Thyroid gland (tissue), 4 donors: ENCODE data around the gene CIROP.

Experiments
- POLR2A ChIP-seq, 2 donors: fragments of 450-650 bp; IDR thresholded peaks; one replicate each; pipeline ENCODE4 v1.6.1; 2017; ENCODE audit warnings: antibody characterized with exemption in 2 of 2, mild to moderate bottlenecking in 2 of 2, moderate library complexity in 1 of 2
- TF ChIP-seq, protein P1 (sequence below), 6 experiments: fragments of 200-600 bp in 3 of 6; fragments of 450-650 bp in 3 of 6; sonication (generic) in 3 of 6; IDR thresholded peaks; one replicate each; pipeline ENCODE4 v1.5.1; 2016 to 2019; ENCODE audit warnings: antibody characterized with exemption in 6 of 6, mild to moderate bottlenecking in 2 of 6, inconsistent platforms in 1 of 6, moderate library complexity in 1 of 6

- TF ChIP-seq POLR2A (IDR thresholded peaks at IDR 0.05): no peak
- TF ChIP-seq, protein P1, sequence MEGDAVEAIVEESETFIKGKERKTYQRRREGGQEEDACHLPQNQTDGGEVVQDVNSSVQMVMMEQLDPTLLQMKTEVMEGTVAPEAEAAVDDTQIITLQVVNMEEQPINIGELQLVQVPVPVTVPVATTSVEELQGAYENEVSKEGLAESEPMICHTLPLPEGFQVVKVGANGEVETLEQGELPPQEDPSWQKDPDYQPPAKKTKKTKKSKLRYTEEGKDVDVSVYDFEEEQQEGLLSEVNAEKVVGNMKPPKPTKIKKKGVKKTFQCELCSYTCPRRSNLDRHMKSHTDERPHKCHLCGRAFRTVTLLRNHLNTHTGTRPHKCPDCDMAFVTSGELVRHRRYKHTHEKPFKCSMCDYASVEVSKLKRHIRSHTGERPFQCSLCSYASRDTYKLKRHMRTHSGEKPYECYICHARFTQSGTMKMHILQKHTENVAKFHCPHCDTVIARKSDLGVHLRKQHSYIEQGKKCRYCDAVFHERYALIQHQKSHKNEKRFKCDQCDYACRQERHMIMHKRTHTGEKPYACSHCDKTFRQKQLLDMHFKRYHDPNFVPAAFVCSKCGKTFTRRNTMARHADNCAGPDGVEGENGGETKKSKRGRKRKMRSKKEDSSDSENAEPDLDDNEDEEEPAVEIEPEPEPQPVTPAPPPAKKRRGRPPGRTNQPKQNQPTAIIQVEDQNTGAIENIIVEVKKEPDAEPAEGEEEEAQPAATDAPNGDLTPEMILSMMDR (IDR thresholded peaks at IDR 0.05): no peak
These were observed 10.7 kb downstream of the CIROP start for GRCh38 chr14:23093991-23094665.
